Endothelial cell of umbilical vein (primary cell): ENCODE results near the gene ARRB1. TPM values are rescaled to one million over a fixed set of nuclear protein-coding genes. Genes with fewer than 3 reads are reported as not detected.
A peak's percentile ranks its signal among the peaks of the same experiment; 100 is the strongest.

ENCODE experiments used
- BruUV-seq: library from RNA; stranded (reverse); fragments of 400-500 nt; replicated peaks from 2 replicates; lab custom pipeline; 2021; lab: Mats Ljungman, UMichigan
- CTCF ChIA-PET: fragments of 300-600, 350-600 bp; sonication (Branson Sonifier 250); formaldehyde crosslinking; loops from one replicate; lab custom pipeline; 2021; ENCODE audit warnings: antibody characterized with exemption, inconsistent platforms; lab: Charles Lee
- POLR2A ChIA-PET: fragments of 300-600, 350-600 bp; sonication (Branson Sonifier 250); formaldehyde crosslinking; loops from one replicate; lab custom pipeline; 2021; ENCODE audit warnings: antibody characterized with exemption, inconsistent platforms; lab: Charles Lee
- DNase-seq: peaks from one replicate; pipeline ENCODE4 v3.0.0-alpha.2; 2011; ENCODE audit warnings: low read depth, low spot score
- FAIRE-seq: peaks from 2 replicates; lab custom pipeline; 2011; peaks lifted over from hg19 to GRCh38; lab: Jason Lieb, UNC
- H2AFZ ChIP-seq: 2 replicates; pipeline ENCODE4 v1.6.0; 2012; ENCODE audit warnings: low read depth, low read length, control low read depth, inconsistent platforms
- H3K27ac ChIP-seq: 2 replicates; pipeline ENCODE4 v1.5.1; 2011; ENCODE audit warnings: low read depth, mild to moderate bottlenecking, control low read depth, low read length, moderate library complexity; ENCODE audit not compliant: insufficient read depth
- H3K27me3 ChIP-seq, 2 experiments: 2 replicates each; pipeline versions ENCODE4 v1.6.0 to v1.6.1; 2011; ENCODE audit warnings: low read length in 2 of 2, mixed read lengths in 1 of 2; ENCODE audit not compliant: control insufficient read depth in 2 of 2, insufficient read depth in 2 of 2
- H3K36me3 ChIP-seq, 2 experiments: 2 replicates in 1 of 2; 3 replicates in 1 of 2; pipeline ENCODE4 v1.5.1; 2011; ENCODE audit warnings: low read length in 2 of 2, mild to moderate bottlenecking in 1 of 2, moderate library complexity in 1 of 2; ENCODE audit not compliant: control insufficient read depth in 2 of 2, insufficient read depth in 2 of 2; ENCODE audit errors: extremely low read depth in 1 of 2
- H3K4me1 ChIP-seq: 3 replicates; pipeline ENCODE4 v1.5.1; 2011; ENCODE audit warnings: mild to moderate bottlenecking, low read length; ENCODE audit not compliant: control insufficient read depth, insufficient read depth; ENCODE audit errors: extremely low read depth
- H3K4me2 ChIP-seq: 2 replicates; pipeline ENCODE4 v1.6.1; 2011; ENCODE audit warnings: low read length, control low read depth, mixed read lengths; ENCODE audit not compliant: insufficient read depth
- H3K4me3 ChIP-seq, 3 experiments: fragments of 200-600 bp in 1 of 3; sonication (generic), shearing (Covaris generic) in 1 of 3; replicated peaks in 1 of 3; 2 replicates each; pipeline ENCODE4 v1.5.1; 2011 to 2016; ENCODE audit warnings: control low read depth in 3 of 3, low read length in 3 of 3, mild to moderate bottlenecking in 2 of 3, inconsistent platforms in 1 of 3, low read depth in 1 of 3, moderate library complexity in 1 of 3; ENCODE audit not compliant: insufficient read depth in 1 of 3
- H3K79me2 ChIP-seq: 2 replicates; pipeline ENCODE4 v1.6.0; 2012; ENCODE audit warnings: low read length, inconsistent platforms; ENCODE audit not compliant: control insufficient read depth, insufficient read depth
- H3K9ac ChIP-seq: replicated peaks from 2 replicates; pipeline ENCODE3; 2011; ENCODE audit warnings: low read length, control low read depth; ENCODE audit not compliant: insufficient read depth; ENCODE audit errors: extremely low read depth
- H3K9me1 ChIP-seq: replicated peaks from 3 replicates; pipeline ENCODE4 v1.6.0; 2011; ENCODE audit warnings: mild to moderate bottlenecking, low read length; ENCODE audit not compliant: control insufficient read depth, insufficient read depth; ENCODE audit errors: extremely low read depth
- H3K9me3 ChIP-seq: replicated peaks from 2 replicates; pipeline ENCODE4 v1.5.1; 2012; ENCODE audit warnings: low read length, inconsistent platforms; ENCODE audit not compliant: control insufficient read depth, insufficient read depth
- H4K20me1 ChIP-seq: replicated peaks from 2 replicates; pipeline ENCODE3; 2011; ENCODE audit warnings: mild to moderate bottlenecking, low read length; ENCODE audit not compliant: control insufficient read depth, insufficient read depth; ENCODE audit errors: extremely low read depth
- CTCF ChIP-seq, 2 donors: IDR thresholded peaks; 1 replicate in 1 of 2; 2 replicates in 1 of 2; pipeline ENCODE4 v1.5.1; 2011; ENCODE audit warnings: low read length in 2 of 2, mild to moderate bottlenecking in 2 of 2, moderate library complexity in 2 of 2, control low read depth in 1 of 2, inconsistent platforms in 1 of 2, low read depth in 1 of 2; ENCODE audit not compliant: insufficient read depth in 1 of 2; ENCODE audit errors: extremely low read depth in 1 of 2
- EZH2 ChIP-seq: IDR thresholded peaks from 2 replicates; pipeline ENCODE4 v1.6.1; 2012; ENCODE audit warnings: borderline replicate concordance, low read depth, mild to moderate bottlenecking, moderate library complexity, low read length, inconsistent platforms; ENCODE audit not compliant: severe bottlenecking
- FOS ChIP-seq: IDR thresholded peaks from 2 replicates; pipeline ENCODE4 v1.6.1; 2011; ENCODE audit warnings: mild to moderate bottlenecking, low read length, moderate library complexity, borderline replicate concordance; ENCODE audit not compliant: insufficient read depth
- MAX ChIP-seq: IDR thresholded peaks from 2 replicates; pipeline ENCODE4 v1.6.1; 2011; ENCODE audit not compliant: insufficient read depth, insufficient read length
- MYC ChIP-seq: IDR thresholded peaks from one replicate; pipeline ENCODE4 v1.6.1; 2011; ENCODE audit warnings: mild to moderate bottlenecking, low read depth, low read length
- POLR2A ChIP-seq: IDR thresholded peaks from 2 replicates; pipeline ENCODE4 v1.6.1; 2012; ENCODE audit warnings: low read depth, mild to moderate bottlenecking, control low read depth, low read length
- dilution Hi-C: fragments of 300-500 bp; cut with MboI; formaldehyde crosslinking; loops from one replicate; pipeline ENCODE4 v1.15.0; 2019; ENCODE audit warnings: low sequenced_read_pairs; ENCODE audit not compliant: extremely low pct_ligation_motif_present
- intact Hi-C: fragments of 100-400 bp; cut with micrococcal nuclease; formaldehyde crosslinking; loops from one replicate; pipeline ENCODE4 v1.10.0; 2022
- polyA plus RNA-seq, 4 experiments: library from polyadenylated mRNA; depleted of rRNA in 3 of 4; stranded (reverse) in 3 of 4; unstranded in 1 of 4; fragments of >200 nt; gene quantifications; 2 replicates each; pipeline versions ENCODE4 v1.2.1 to v1.2.3, GENCODE V29; 2011 to 2012; ENCODE audit warnings: missing spikeins in 1 of 4
- total RNA-seq: library from RNA; stranded (reverse); gene quantifications from 2 replicates; pipeline ENCODE4 v1.2.3, GENCODE V29; 2021

ARRB1 gene
- total and polyA plus RNA-seq, 2 donors (not counting 3 experiments of a cell fraction or from before 2014, with no cell fraction given): 63.9 to 92.6 TPM

GRCh38 chr11:75384438-75385080, 33.1 kb upstream of the ARRB1 start:
- CTCF ChIA-PET: interaction anchor here (1.0 to 10.6 kb wide), 12 partner anchors 10 to 108 kb away, joined by 3 to 166 read pairs (median 6); partner anchors contain the start of gene ARRB1
- Histone ChIP-seq H4K20me1 (no peaks in the 10 kb centered on the region), H3K36me3 (no peaks in the 10 kb centered on the region), H3K27me3 (no peaks in the 10 kb centered on the region), H3K79me2 (no peaks in the 10 kb centered on the region), H2AFZ (peak overlapping the region; percentile 87), H3K4me3 (no peak overlapping the region), H3K9ac (no peak overlapping the region), H3K27ac (no peak overlapping the region), H3K9me1 (no peaks in the 10 kb centered on the region), H3K4me2 (no peak overlapping the region), H3K9me3 (no peaks in the 10 kb centered on the region), H3K4me1 (peaks cover 17% of the 10 kb centered on the region)
- intact Hi-C loops: loop anchor here (1.0 to 5.0 kb wide), 5 partner anchors 32 to 109 kb away; no protein-coding TSS in a partner anchor
- dilution Hi-C loops: no loop called here
- no TSS peak for BruUV-seq
- TF ChIP-seq POLR2A: no peak
- TF ChIP-seq FOS: no peak
- TF ChIP-seq CTCF (IDR thresholded peaks at IDR 0.05; ENCODE audit: extremely low read depth in 1 of 2, insufficient read depth in 1 of 2, low read depth in 1 of 2, low read length in 2 of 2): peak; percentile 95 to 97
- no peak for TF ChIP-seq MAX
- no peak for TF ChIP-seq MYC
- TF ChIP-seq EZH2: no peak
- DNase-seq: peak; percentile 76
- FAIRE-seq: peak; percentile 79
- POLR2A ChIA-PET: no interaction called here
